GM12891 (cell line): ENCODE results near the gene WDR83.
A peak's percentile ranks its signal among the peaks of the same experiment; 100 is the strongest.

Source experiments
- POLR2A ChIP-seq: IDR thresholded peaks from 2 replicates; pipeline ENCODE4 v1.6.1; 2011; ENCODE audit warnings: low read depth, low read length, control low read depth
- POLR2AphosphoS5 ChIP-seq: IDR thresholded peaks from 2 replicates; pipeline ENCODE4 v1.6.1; 2011; ENCODE audit warnings: low read depth, low read length, control low read depth
- POU2F2 ChIP-seq: IDR thresholded peaks from 2 replicates; pipeline ENCODE4 v1.6.1; 2011; ENCODE audit warnings: low read depth, mild to moderate bottlenecking, control low read depth, low read length, moderate library complexity
- SPI1 ChIP-seq: IDR thresholded peaks from 2 replicates; pipeline ENCODE4 v1.6.1; 2011; ENCODE audit warnings: low read depth, low read length, control low read depth
- TAF1 ChIP-seq: IDR thresholded peaks from 2 replicates; pipeline ENCODE4 v1.6.1; 2011; ENCODE audit warnings: low read depth, low read length, control low read depth

DNA sequence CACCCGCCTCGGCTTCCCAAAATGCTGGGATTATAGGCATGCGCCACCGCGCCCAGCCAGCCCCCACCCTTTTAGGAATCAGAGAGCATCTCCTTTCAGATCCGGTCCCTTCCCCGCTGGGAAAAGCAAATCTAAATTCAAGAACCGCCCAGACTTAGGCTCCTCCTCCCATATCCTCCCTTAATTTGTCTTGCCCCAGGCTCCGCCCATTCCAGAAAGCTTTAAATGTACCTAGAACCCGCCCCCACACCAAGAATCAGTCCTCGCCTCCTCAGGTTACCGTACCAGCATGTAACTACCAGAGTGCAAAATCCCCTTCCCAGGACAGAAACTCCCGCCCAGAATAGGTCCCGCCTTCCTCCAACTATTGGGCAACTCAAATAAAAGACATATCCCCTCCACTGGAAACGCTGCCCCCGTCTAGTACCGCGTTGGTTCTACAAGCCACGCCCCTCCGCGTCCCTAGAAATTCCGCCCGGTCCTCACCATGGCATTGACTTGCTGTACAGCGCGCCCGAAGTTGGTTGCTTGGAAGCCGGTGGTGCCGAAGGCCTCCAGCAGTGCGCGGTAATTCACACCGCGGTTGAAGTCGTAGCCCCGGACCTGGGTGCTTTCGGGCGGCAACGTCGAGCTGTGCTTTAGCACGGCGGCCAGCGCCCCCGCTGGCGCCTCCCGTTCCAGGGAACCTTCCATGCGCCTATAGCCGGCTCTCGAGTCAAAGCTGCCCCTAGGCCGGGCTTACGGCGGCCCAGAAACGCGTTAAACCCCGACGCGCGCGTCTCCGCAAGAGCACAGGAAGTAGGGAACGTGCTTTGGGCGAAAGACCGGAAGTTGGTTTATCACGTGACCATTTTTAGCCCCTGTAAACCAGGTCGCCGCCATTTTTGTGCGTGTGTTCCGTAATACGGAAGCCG lies 14.7 kb downstream of the WDR83 start, which contains the start of gene DHPS:
- TF ChIP-seq POU2F2 (no peak; the same call in 1 of the 2 replicates), POLR2A (peak; percentile 94), SPI1 (0 out of 2 replicates have a peak, but pooled peaks have one; percentile 1), TAF1 (peak; percentile 47), POLR2AphosphoS5 (peak; percentile 92)
